ENCODE measurements around the gene MEA1. TPM values are rescaled to one million over a fixed set of nuclear protein-coding genes. Genes with fewer than 3 reads are reported as not detected.

Gene MEA1
- total RNA-seq, 2 experiments from 2014 or later: 67.9 to 70.7 TPM

DNA sequence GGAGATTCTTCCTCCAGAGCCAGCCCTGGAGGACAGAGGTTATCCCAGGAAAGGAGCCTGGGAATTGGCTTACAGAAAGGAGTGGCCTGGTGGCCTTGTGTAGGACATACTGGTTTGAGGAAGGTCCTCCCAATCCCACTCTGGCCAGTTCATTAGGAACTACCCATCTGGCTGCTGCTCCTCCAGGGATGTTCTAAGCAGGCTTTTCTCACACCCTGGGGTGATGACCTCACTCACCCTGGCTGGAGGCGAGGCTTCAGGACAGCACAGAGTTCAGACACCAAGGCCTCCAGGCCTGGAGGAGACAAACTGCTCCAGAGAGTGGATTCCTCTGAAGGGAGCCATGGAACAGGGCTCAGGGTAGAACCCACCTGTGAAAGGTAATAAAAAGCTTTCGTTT is 44.3 kb downstream of the MEA1 start:
- TF ChIP-seq, protein P1, sequence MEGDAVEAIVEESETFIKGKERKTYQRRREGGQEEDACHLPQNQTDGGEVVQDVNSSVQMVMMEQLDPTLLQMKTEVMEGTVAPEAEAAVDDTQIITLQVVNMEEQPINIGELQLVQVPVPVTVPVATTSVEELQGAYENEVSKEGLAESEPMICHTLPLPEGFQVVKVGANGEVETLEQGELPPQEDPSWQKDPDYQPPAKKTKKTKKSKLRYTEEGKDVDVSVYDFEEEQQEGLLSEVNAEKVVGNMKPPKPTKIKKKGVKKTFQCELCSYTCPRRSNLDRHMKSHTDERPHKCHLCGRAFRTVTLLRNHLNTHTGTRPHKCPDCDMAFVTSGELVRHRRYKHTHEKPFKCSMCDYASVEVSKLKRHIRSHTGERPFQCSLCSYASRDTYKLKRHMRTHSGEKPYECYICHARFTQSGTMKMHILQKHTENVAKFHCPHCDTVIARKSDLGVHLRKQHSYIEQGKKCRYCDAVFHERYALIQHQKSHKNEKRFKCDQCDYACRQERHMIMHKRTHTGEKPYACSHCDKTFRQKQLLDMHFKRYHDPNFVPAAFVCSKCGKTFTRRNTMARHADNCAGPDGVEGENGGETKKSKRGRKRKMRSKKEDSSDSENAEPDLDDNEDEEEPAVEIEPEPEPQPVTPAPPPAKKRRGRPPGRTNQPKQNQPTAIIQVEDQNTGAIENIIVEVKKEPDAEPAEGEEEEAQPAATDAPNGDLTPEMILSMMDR (conservative IDR thresholded peaks at IDR 0.05; ENCODE audit: low read length): no peak
- TF ChIP-seq EZH2phosphoT487 (IDR thresholded peaks at IDR 0.05; ENCODE audit: borderline replicate concordance, low read depth, low read length): no peak
- H3K36me3 ChIP-seq (ENCODE audit: insufficient read depth, low read length): peaks cover 21% of the 10 kb centered on the region
- H3K9me3 ChIP-seq (ENCODE audit: low read length): no peaks in the 10 kb centered on the region
- no TSS peak for BruUV-seq (replicated peaks)
- H2AFZ ChIP-seq (ENCODE audit: low read length): no peak overlapping the region
- H3K4me1 ChIP-seq (ENCODE audit: insufficient read depth, low read length, poor library complexity, severe bottlenecking): no peaks in the 10 kb centered on the region
- ChIA-PET POLR2A (no interaction called here), CTCF (ENCODE audit: unreplicated experiment) (no interaction called here)
- no peaks in the 10 kb centered on the region for H3K79me2 ChIP-seq (ENCODE audit: insufficient read depth, low read depth, low read length)
- no peak for DNase-seq (ENCODE audit: low spot score)
- no peak overlapping the region for H3K27ac ChIP-seq (ENCODE audit: low read depth, low read length, poor library complexity, severe bottlenecking)
- H4K20me1 ChIP-seq (ENCODE audit: insufficient read depth, low read length): no peaks in the 10 kb centered on the region
- intact Hi-C loops (cut with micrococcal nuclease; ENCODE audit: unreplicated experiment): no loop called here
- H3K4me3 ChIP-seq (ENCODE audit: low read depth, low read length, poor library complexity, severe bottlenecking): no peak overlapping the region
- no peaks in the 10 kb centered on the region for H3K9me2 ChIP-seq (ENCODE audit: insufficient read depth, low read length)
- H3K4me2 ChIP-seq (ENCODE audit: low read length): no peak overlapping the region

DNA sequence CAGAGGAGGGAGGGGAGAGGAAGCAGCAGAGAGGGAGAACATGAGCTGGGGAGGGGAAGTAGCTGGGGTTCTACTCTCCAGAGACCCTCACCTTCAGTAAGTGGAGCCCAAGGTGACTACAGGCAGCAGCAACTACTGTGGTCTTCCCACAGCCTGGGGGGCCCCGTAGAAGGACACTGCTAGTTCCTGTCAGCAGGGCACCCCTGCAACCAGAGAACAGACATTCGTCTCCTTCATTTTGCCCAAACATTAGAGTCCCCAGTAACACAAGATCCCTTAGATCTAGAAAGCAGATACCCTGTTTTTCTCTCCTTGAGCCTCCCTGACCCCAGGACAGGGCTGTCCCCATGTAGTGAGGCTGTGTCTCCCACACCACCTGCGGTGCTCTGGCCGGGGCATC is 45.0 kb downstream of the MEA1 start:
- Histone ChIP-seq H3K4me1 (ENCODE audit: insufficient read depth, low read length, poor library complexity, severe bottlenecking) (no peaks in the 10 kb centered on the region), H3K9me2 (ENCODE audit: insufficient read depth, low read length) (no peaks in the 10 kb centered on the region), H3K9me3 (ENCODE audit: low read length) (no peaks in the 10 kb centered on the region), H3K4me2 (ENCODE audit: low read length) (no peak overlapping the region), H3K4me3 (ENCODE audit: low read depth, low read length, poor library complexity, severe bottlenecking) (no peak overlapping the region), H2AFZ (ENCODE audit: low read length) (no peak overlapping the region), H4K20me1 (ENCODE audit: insufficient read depth, low read length) (no peaks in the 10 kb centered on the region), H3K36me3 (ENCODE audit: insufficient read depth, low read length) (peaks cover 20% of the 10 kb centered on the region), H3K27ac (ENCODE audit: low read depth, low read length, poor library complexity, severe bottlenecking) (no peak overlapping the region), H3K79me2 (ENCODE audit: insufficient read depth, low read depth, low read length) (no peaks in the 10 kb centered on the region)
- no peak for TF ChIP-seq EZH2phosphoT487 (IDR thresholded peaks at IDR 0.05; ENCODE audit: borderline replicate concordance, low read depth, low read length)
- TF ChIP-seq, protein P1 (conservative IDR thresholded peaks at IDR 0.05; ENCODE audit: low read length): no peak
- POLR2A ChIA-PET: interaction anchor here (0.6 kb wide), 1 partner anchor 65 kb away, joined by 3 read pairs; no protein-coding TSS in a partner anchor
- intact Hi-C loops (cut with micrococcal nuclease; ENCODE audit: unreplicated experiment): no loop called here
- BruUV-seq (replicated peaks): no TSS peak
- no peak for DNase-seq (ENCODE audit: low spot score)
- CTCF ChIA-PET (ENCODE audit: unreplicated experiment): no interaction called here

DNA sequence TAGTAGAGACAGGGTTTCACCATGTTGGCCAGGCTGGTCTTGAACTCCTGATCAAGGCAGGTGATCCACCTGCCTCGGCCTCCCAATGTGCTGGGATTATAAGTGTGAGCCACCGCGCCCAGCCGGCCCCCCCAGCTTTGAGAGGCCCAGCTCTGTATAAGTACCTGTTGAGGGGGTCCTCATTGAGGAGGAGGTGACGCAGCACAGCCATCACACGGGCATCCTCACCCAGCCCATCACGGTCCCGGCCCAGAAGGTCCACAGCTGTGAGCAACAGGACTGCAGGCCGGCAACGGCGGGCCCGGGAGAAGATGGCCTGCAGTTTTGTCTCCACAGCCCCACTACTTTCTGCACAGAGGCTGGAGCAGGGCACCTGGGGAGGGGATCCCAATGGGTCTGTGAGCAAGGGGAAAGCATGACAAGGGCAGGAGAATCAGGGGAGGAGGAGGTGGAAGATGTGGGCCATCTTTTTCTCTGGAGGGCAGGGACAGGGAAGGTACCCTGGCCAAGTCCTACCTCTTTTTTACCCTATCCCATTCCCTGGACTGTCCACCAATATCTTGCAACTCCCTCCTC is 45.5 kb downstream of the MEA1 start:
- intact Hi-C loops (cut with micrococcal nuclease; ENCODE audit: unreplicated experiment): no loop called here
- H3K79me2 ChIP-seq (ENCODE audit: insufficient read depth, low read depth, low read length): no peaks in the 10 kb centered on the region
- no peak for DNase-seq (ENCODE audit: low spot score)
- TF ChIP-seq, protein P1 (conservative IDR thresholded peaks at IDR 0.05; ENCODE audit: low read length): no peak
- TF ChIP-seq EZH2phosphoT487 (IDR thresholded peaks at IDR 0.05; ENCODE audit: borderline replicate concordance, low read depth, low read length): no peak
- ChIA-PET POLR2A (no interaction called here), CTCF (ENCODE audit: unreplicated experiment) (no interaction called here)
- H3K4me3 ChIP-seq (ENCODE audit: low read depth, low read length, poor library complexity, severe bottlenecking): no peak overlapping the region
- no peaks in the 10 kb centered on the region for H3K4me1 ChIP-seq (ENCODE audit: insufficient read depth, low read length, poor library complexity, severe bottlenecking)
- no peaks in the 10 kb centered on the region for H4K20me1 ChIP-seq (ENCODE audit: insufficient read depth, low read length)
- no peak overlapping the region for H3K27ac ChIP-seq (ENCODE audit: low read depth, low read length, poor library complexity, severe bottlenecking)
- no peaks in the 10 kb centered on the region for H3K9me2 ChIP-seq (ENCODE audit: insufficient read depth, low read length)
- no TSS peak for BruUV-seq (replicated peaks)
- H3K4me2 ChIP-seq (ENCODE audit: low read length): no peak overlapping the region
- H3K36me3 ChIP-seq (ENCODE audit: insufficient read depth, low read length): peaks cover 20% of the 10 kb centered on the region; the same call in 1 of the 2 replicates
- H2AFZ ChIP-seq (ENCODE audit: low read length): no peak overlapping the region
- no peaks in the 10 kb centered on the region for H3K9me3 ChIP-seq (ENCODE audit: low read length)

Data from OCI-LY7 (cell line).